CD14-positive monocyte (primary cell): ENCODE results near the gene SPATS2L. TPM values are rescaled to one million over a fixed set of nuclear protein-coding genes. Genes with fewer than 3 reads are reported as not detected.

ENCODE experiments used
- DNase-seq, 3 donors: peaks; one replicate each; pipeline ENCODE4 v3.0.0-alpha.2; 2011 to 2022
- H2AFZ ChIP-seq: 2 replicates; pipeline ENCODE4 v1.6.0; 2012; ENCODE audit warnings: mild to moderate bottlenecking, low read depth, low read length, inconsistent platforms; ENCODE audit not compliant: insufficient read depth, poor library complexity, severe bottlenecking
- H3K27ac ChIP-seq, 2 donors: 1 replicate in 1 of 2; 2 replicates in 1 of 2; pipeline ENCODE4 v1.5.1; 2012 to 2013; ENCODE audit warnings: low read length in 2 of 2, control low read depth in 1 of 2, inconsistent platforms in 1 of 2, low read depth in 1 of 2, mild to moderate bottlenecking in 1 of 2
- H3K27me3 ChIP-seq, 2 donors: one replicate each; pipeline versions ENCODE4 v1.6.0 to v1.6.1; 2011 to 2013; ENCODE audit warnings: low read length in 2 of 2; ENCODE audit not compliant: control insufficient read depth in 2 of 2, insufficient read depth in 2 of 2
- H3K36me3 ChIP-seq, 2 donors: replicated peaks in 1 of 2; 1 replicate in 1 of 2; 2 replicates in 1 of 2; pipeline versions ENCODE4 v1.5.1 to v1.6.1; 2012 to 2013; ENCODE audit warnings: low read length in 2 of 2, control low read depth in 1 of 2, inconsistent platforms in 1 of 2, mild to moderate bottlenecking in 1 of 2; ENCODE audit not compliant: insufficient read depth in 2 of 2, control insufficient read depth in 1 of 2
- H3K4me1 ChIP-seq, 2 donors: 1 replicate in 1 of 2; 2 replicates in 1 of 2; pipeline versions ENCODE4 v1.5.1 to v1.6.1; 2012 to 2013; ENCODE audit warnings: low read length in 2 of 2, control low read depth in 1 of 2, inconsistent platforms in 1 of 2, mild to moderate bottlenecking in 1 of 2, moderate library complexity in 1 of 2; ENCODE audit not compliant: insufficient read depth in 2 of 2, control insufficient read depth in 1 of 2
- H3K4me2 ChIP-seq: replicated peaks from 2 replicates; pipeline ENCODE3; 2012; ENCODE audit warnings: low read length, moderate library complexity, mild to moderate bottlenecking; ENCODE audit not compliant: poor library complexity, severe bottlenecking; ENCODE audit errors: extremely low read depth
- H3K4me3 ChIP-seq, 3 experiments: fragments of 200-600 bp in 1 of 3; sonication (generic) in 1 of 3; replicated peaks in 1 of 3; 1 replicate in 2 of 3; 2 replicates in 1 of 3; pipeline ENCODE4 v1.5.1; 2011 to 2013; ENCODE audit warnings: low read length in 3 of 3, mild to moderate bottlenecking in 3 of 3, control low read depth in 2 of 3, low read depth in 2 of 3, inconsistent platforms in 1 of 3, moderate library complexity in 1 of 3
- H3K79me2 ChIP-seq: 2 replicates; pipeline ENCODE4 v1.6.0; 2012; ENCODE audit warnings: mild to moderate bottlenecking, control low read depth, inconsistent platforms, low read length, moderate library complexity; ENCODE audit not compliant: insufficient read depth
- H3K9ac ChIP-seq: 2 replicates; pipeline ENCODE4 v1.6.0; 2017; ENCODE audit warnings: low read length, mild to moderate bottlenecking; ENCODE audit not compliant: insufficient read depth, poor library complexity, severe bottlenecking
- H3K9me3 ChIP-seq, 2 donors: replicated peaks in 1 of 2; 1 replicate in 1 of 2; 2 replicates in 1 of 2; pipeline versions ENCODE4 v1.5.1 to v1.6.1; 2012 to 2013; ENCODE audit warnings: low read length in 2 of 2, control low read depth in 1 of 2; ENCODE audit not compliant: control insufficient read depth in 1 of 2, insufficient read depth in 1 of 2
- H4K20me1 ChIP-seq: 2 replicates; pipeline ENCODE4 v1.6.0; 2012; ENCODE audit warnings: mild to moderate bottlenecking, low read length, control low read depth, moderate library complexity; ENCODE audit not compliant: insufficient read depth
- H3K27ac Mint-ChIP-seq, 7 donors: one replicate each; pipeline ENCODE4 v1.8.0; 2020; ENCODE audit warnings: mild to moderate bottlenecking in 7 of 7, mixed read lengths in 7 of 7, moderate library complexity in 6 of 7, inconsistent platforms in 2 of 7
- H3K27me3 Mint-ChIP-seq, 3 donors: one replicate each; pipeline ENCODE4 v1.8.0; 2021 to 2022; ENCODE audit warnings: low read depth in 3 of 3, mild to moderate bottlenecking in 3 of 3, mixed read lengths in 3 of 3, moderate library complexity in 3 of 3, inconsistent platforms in 1 of 3
- H3K36me3 Mint-ChIP-seq, 2 donors: one replicate each; pipeline ENCODE4 v1.8.0; 2020; ENCODE audit warnings: mixed read lengths in 2 of 2, inconsistent platforms in 1 of 2, mild to moderate bottlenecking in 1 of 2
- H3K4me1 Mint-ChIP-seq: one replicate; pipeline ENCODE4 v1.8.0; 2020; ENCODE audit warnings: mild to moderate bottlenecking, mixed read lengths
- H3K4me3 Mint-ChIP-seq, 2 donors: one replicate each; pipeline ENCODE4 v1.8.0; 2020; ENCODE audit warnings: mild to moderate bottlenecking in 2 of 2, mixed read lengths in 2 of 2, moderate library complexity in 1 of 2
- H3K9me3 Mint-ChIP-seq, 7 donors: one replicate each; pipeline ENCODE4 v1.8.0; 2020 to 2022; ENCODE audit warnings: mixed read lengths in 7 of 7, mild to moderate bottlenecking in 6 of 7, moderate library complexity in 6 of 7, inconsistent platforms in 2 of 7
- WGBS: methylation state at CpG from one replicate; pipeline ENCODE4 v1.1.5; 2013; ENCODE audit warnings: missing lambda C conversion rate; ENCODE audit not compliant: insufficient coverage; 5-methylcytosine and 5-hydroxymethylcytosine counted together
- intact Hi-C, 2 donors: fragments of 100-400 bp; cut with micrococcal nuclease; formaldehyde crosslinking; loops; one replicate each; pipeline versions ENCODE4 v1.15.0 to v1.15.1; 2023
- polyA plus RNA-seq, 3 donors: library from polyadenylated mRNA; depleted of rRNA in 1 of 3; unstranded in 2 of 3; stranded (reverse) in 1 of 3; fragments of 300-500 nt in 2 of 3; fragments of >200 nt in 1 of 3; fragmentation: Illumina TruSeq in 2 of 3; gene quantifications; 1 replicate in 2 of 3; 2 replicates in 1 of 3; pipeline ENCODE4 v1.2.3, GENCODE V29; 2012 to 2021
- TF ChIP-seq, protein P1 (sequence below): fragments of 200-600 bp; IDR thresholded peaks from one replicate; pipeline ENCODE4 v1.8.0; 2022; ENCODE audit warnings: antibody characterized with exemption, mild to moderate bottlenecking

The SPATS2L gene
- polyA plus RNA-seq, 3 donors = 2.7 to 5.2 (median 3.2) TPM

GRCh38 chr2:200406379-200406778 is 99.9 kb downstream of the SPATS2L start:
- no peak for DNase-seq
- H3K4me3 Mint-ChIP-seq = no peak overlapping the region
- WGBS = no CpG with 5 or more reads among the region's 2 CpGs

DNA sequence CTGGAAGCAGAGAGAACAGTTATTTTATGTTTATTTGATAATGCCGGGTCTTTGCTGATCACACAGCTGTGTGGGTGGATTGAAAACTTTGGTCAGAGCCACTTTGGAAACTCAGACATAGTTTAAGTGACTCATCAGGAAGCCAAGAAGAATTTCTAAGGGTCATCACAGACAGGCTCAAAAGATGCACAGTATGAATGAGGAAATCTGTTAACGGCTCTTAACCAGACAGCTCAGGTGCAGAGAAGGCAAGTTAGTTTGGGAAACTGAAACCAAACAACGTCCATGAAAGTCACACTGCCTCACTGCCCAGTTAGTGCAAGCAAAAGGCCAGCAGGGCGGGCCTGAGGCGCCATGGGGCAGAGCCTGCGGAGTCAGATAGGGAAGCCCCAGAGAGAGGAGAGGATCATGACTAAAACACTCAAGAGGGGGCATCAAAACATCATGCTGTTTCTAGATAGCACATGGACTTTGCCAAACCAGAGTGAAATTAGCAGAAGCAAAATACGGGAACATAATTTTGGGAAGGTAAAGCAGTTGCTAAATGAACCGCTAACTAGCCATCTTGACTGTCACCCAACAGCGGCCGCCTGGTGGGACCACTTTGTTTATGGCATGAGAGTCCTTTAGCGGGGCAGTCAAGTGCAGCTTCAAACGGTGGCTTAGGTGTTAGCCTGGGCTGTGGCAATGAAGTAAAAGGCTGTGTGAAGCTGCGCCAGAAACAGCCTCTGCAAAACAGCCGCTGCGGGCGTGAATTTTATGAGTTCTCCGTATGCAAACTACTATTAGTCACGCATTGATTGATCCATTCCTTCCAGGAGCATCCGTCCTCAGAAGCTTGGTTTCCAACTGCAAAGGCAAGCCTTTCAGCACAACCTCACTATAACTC is 102.2 kb downstream of the SPATS2L start:
- intact Hi-C loops = no loop called here
- H4K20me1 ChIP-seq = no peaks in the 10 kb centered on the region
- H3K27me3 ChIP-seq = no peaks in the 10 kb centered on the region
- DNase-seq = peak in 1 of 3 donors; percentile 8
- WGBS = 91% methylated on average over 18 of the region's 19 CpGs
- H3K4me1 ChIP-seq = peaks cover 15 to 21% of the 10 kb centered on the region in 2 donors
- H3K79me2 ChIP-seq = no peaks in the 10 kb centered on the region
- no peaks in the 10 kb centered on the region for H3K36me3 ChIP-seq
- H3K9me3 Mint-ChIP-seq = peaks cover 0 to 5% (median 2%) of the 10 kb centered on the region in 7 donors
- TF ChIP-seq, protein P1, sequence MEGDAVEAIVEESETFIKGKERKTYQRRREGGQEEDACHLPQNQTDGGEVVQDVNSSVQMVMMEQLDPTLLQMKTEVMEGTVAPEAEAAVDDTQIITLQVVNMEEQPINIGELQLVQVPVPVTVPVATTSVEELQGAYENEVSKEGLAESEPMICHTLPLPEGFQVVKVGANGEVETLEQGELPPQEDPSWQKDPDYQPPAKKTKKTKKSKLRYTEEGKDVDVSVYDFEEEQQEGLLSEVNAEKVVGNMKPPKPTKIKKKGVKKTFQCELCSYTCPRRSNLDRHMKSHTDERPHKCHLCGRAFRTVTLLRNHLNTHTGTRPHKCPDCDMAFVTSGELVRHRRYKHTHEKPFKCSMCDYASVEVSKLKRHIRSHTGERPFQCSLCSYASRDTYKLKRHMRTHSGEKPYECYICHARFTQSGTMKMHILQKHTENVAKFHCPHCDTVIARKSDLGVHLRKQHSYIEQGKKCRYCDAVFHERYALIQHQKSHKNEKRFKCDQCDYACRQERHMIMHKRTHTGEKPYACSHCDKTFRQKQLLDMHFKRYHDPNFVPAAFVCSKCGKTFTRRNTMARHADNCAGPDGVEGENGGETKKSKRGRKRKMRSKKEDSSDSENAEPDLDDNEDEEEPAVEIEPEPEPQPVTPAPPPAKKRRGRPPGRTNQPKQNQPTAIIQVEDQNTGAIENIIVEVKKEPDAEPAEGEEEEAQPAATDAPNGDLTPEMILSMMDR = no peak
- H3K9me3 ChIP-seq = peaks cover 0 to 6% of the 10 kb centered on the region in 2 donors
- H2AFZ ChIP-seq = no peak overlapping the region
- no peaks in the 10 kb centered on the region for H3K27me3 Mint-ChIP-seq
- no peak overlapping the region for H3K4me3 Mint-ChIP-seq
- no peaks in the 10 kb centered on the region for H3K36me3 Mint-ChIP-seq
- H3K27ac ChIP-seq = no peak overlapping the region
- no peak overlapping the region for H3K4me2 ChIP-seq
- no peak overlapping the region for H3K27ac Mint-ChIP-seq
- no peak overlapping the region for H3K4me3 ChIP-seq
- H3K4me1 Mint-ChIP-seq = peaks cover 28% of the 10 kb centered on the region
- no peak overlapping the region for H3K9ac ChIP-seq

More at GRCh38 chr2:200406379-200406778, 99.9 kb downstream of the SPATS2L start:
- Histone ChIP-seq H2AFZ (no peak overlapping the region), H3K27ac (no peak overlapping the region), H3K36me3 (no peaks in the 10 kb centered on the region), H3K9ac (no peak overlapping the region), H3K79me2 (no peaks in the 10 kb centered on the region), H4K20me1 (no peaks in the 10 kb centered on the region), H3K9me3 (peaks cover 0 to 6% of the 10 kb centered on the region in 2 donors), H3K27me3 (no peaks in the 10 kb centered on the region), H3K4me1 (peaks cover 17 to 24% of the 10 kb centered on the region in 2 donors), H3K4me2 (no peak overlapping the region), H3K4me3 (no peak overlapping the region)
- H3K4me1 Mint-ChIP-seq = peaks cover 31% of the 10 kb centered on the region
- H3K27me3 Mint-ChIP-seq = no peaks in the 10 kb centered on the region
- peaks cover 0 to 5% (median 2%) of the 10 kb centered on the region in 7 donors for H3K9me3 Mint-ChIP-seq
- H3K27ac Mint-ChIP-seq = peak overlapping the region in 3 of 7 donors; percentile 8 to 41 (median 37)
- TF ChIP-seq, protein P1 = no peak
- H3K36me3 Mint-ChIP-seq = no peaks in the 10 kb centered on the region
- intact Hi-C loops = no loop called here
